GM12878 (cell line): ENCODE results near the gene SNRPN. TPM values are rescaled to one million over a fixed set of nuclear protein-coding genes. Genes with fewer than 3 reads are reported as not detected.

Source experiments
- ATAC-seq: fragments of 200-7000 bp; cut with Tn5 transposase; 3 replicates; pipeline ENCODE4 v1.9.1; 2020; ENCODE audit warnings: mild to moderate bottlenecking, moderate library complexity
- BruUV-seq: library from RNA; stranded (reverse); fragments of 400-500 nt; replicated peaks from 2 replicates; lab custom pipeline; 2021; lab: Mats Ljungman, UMichigan
- CTCF ChIA-PET: fragments of 300-600 bp; sonication (Branson Sonifier 250); formaldehyde crosslinking; extraction: SDS; loops from one replicate; lab custom pipeline; 2021; ENCODE audit warnings: inconsistent platforms; lab: Yijun Ruan, JAX
- POLR2A ChIA-PET: fragments of 350-600 bp; formaldehyde crosslinking; extraction: SDS; loops from one replicate; lab custom pipeline; 2021; ENCODE audit warnings: inconsistent platforms; lab: Charles Lee
- RAD21 ChIA-PET: fragments of 300-600 bp; sonication (Branson Sonifier 250); formaldehyde crosslinking; loops from one replicate; lab custom pipeline; 2023; ENCODE audit warnings: antibody characterized with exemption; ENCODE audit not compliant: unreplicated experiment; lab: Charles Lee
- SMC1A ChIA-PET: fragments of 300-600 bp; sonication (Branson Sonifier 250); formaldehyde crosslinking; loops from one replicate; lab custom pipeline; 2023; ENCODE audit not compliant: unreplicated experiment, uncharacterized antibody; lab: Charles Lee
- DNase-seq: peaks from one replicate; pipeline ENCODE4 v3.0.0-alpha.2; 2011; ENCODE audit warnings: low read depth, low spot score
- FAIRE-seq: peaks from 3 replicates; lab custom pipeline; 2011; peaks lifted over from hg19 to GRCh38; lab: Jason Lieb, UNC
- H2AFZ ChIP-seq: 2 replicates; pipeline ENCODE4 v1.6.0; 2011; ENCODE audit warnings: low read depth, low read length, control low read depth; ENCODE audit not compliant: control insufficient read depth
- H3K27ac ChIP-seq: 2 replicates; pipeline ENCODE4 v1.5.1; 2011; ENCODE audit warnings: control low read depth; ENCODE audit not compliant: control insufficient read depth, insufficient read depth
- H3K27me3 ChIP-seq, 2 experiments: replicated peaks in 1 of 2; 2 replicates each; pipeline versions ENCODE4 v1.6.0 to v1.6.1; 2011; ENCODE audit warnings: low read length in 1 of 2; ENCODE audit not compliant: control insufficient read depth in 2 of 2, insufficient read depth in 2 of 2
- H3K36me3 ChIP-seq, 2 experiments: 2 replicates each; pipeline ENCODE4 v1.5.1; 2011; ENCODE audit warnings: low read length in 1 of 2; ENCODE audit not compliant: control insufficient read depth in 2 of 2, insufficient read depth in 2 of 2
- H3K4me1 ChIP-seq: 2 replicates; pipeline ENCODE4 v1.6.1; 2011; ENCODE audit warnings: mild to moderate bottlenecking, low read length, moderate library complexity, mixed read lengths; ENCODE audit not compliant: control insufficient read depth, insufficient read depth
- H3K4me2 ChIP-seq: 2 replicates; pipeline ENCODE4 v1.6.0; 2011; ENCODE audit warnings: control low read depth; ENCODE audit not compliant: control insufficient read depth, insufficient read depth
- H3K4me3 ChIP-seq: fragments of 200-600 bp; sonication (generic); 2 replicates; pipeline ENCODE4 v1.5.1; 2016
- H3K79me2 ChIP-seq: 2 replicates; pipeline ENCODE4 v1.6.0; 2011; ENCODE audit warnings: low read length; ENCODE audit not compliant: control insufficient read depth, insufficient read depth
- H3K9ac ChIP-seq: 2 replicates; pipeline ENCODE4 v1.8.0; 2011; ENCODE audit warnings: low read length, control low read depth, mixed read lengths; ENCODE audit not compliant: control insufficient read depth, insufficient read depth
- H3K9me3 ChIP-seq: replicated peaks from 3 replicates; pipeline ENCODE4 v1.5.1; 2011; ENCODE audit warnings: mild to moderate bottlenecking, low read length; ENCODE audit not compliant: control insufficient read depth, insufficient read depth
- H4K20me1 ChIP-seq: 2 replicates; pipeline ENCODE4 v1.6.0; 2011; ENCODE audit not compliant: control insufficient read depth, insufficient read depth
- CBX3 ChIP-seq: fragments of 200-600 bp; sonication (generic); IDR thresholded peaks from 2 replicates; pipeline ENCODE4 v1.6.1; 2016; ENCODE audit warnings: low read depth, borderline replicate concordance
- EZH2 ChIP-seq: IDR thresholded peaks from 2 replicates; pipeline ENCODE4 v1.6.1; 2012; ENCODE audit warnings: low read depth, mild to moderate bottlenecking, control low read depth, inconsistent platforms, low read length, borderline replicate concordance; ENCODE audit not compliant: control insufficient read depth
- FOS ChIP-seq: IDR thresholded peaks from 3 replicates; pipeline ENCODE4 v1.6.1; 2011; ENCODE audit warnings: borderline replicate concordance; ENCODE audit not compliant: insufficient read length; ENCODE audit errors: extremely low read depth
- FOXK2 ChIP-seq: fragments of 450-650 bp; IDR thresholded peaks from 2 replicates; pipeline ENCODE4 v1.6.1; 2017; ENCODE audit warnings: mild to moderate bottlenecking, moderate library complexity
- HDAC6 ChIP-seq: fragments of 200-600 bp; sonication (generic); IDR thresholded peaks from one replicate; pipeline ENCODE4 v1.8.0; 2017; ENCODE audit warnings: antibody characterized with exemption; ENCODE audit not compliant: unreplicated experiment
- KDM1A ChIP-seq: fragments of 200-600 bp; sonication (generic); IDR thresholded peaks from 2 replicates; pipeline ENCODE4 v1.6.1; 2016; ENCODE audit warnings: borderline replicate concordance
- KLF5 ChIP-seq: fragments of 450-650 bp; IDR thresholded peaks from 2 replicates; pipeline ENCODE4 v1.6.1; 2014; ENCODE audit warnings: mild to moderate bottlenecking; ENCODE audit not compliant: partially characterized antibody
- NFYA ChIP-seq: IDR thresholded peaks from 2 replicates; pipeline ENCODE4 v1.6.1; 2011; ENCODE audit warnings: low read depth, mild to moderate bottlenecking, low read length, improper control_type of control experiment, borderline replicate concordance
- NR2C2 ChIP-seq: IDR thresholded peaks from 2 replicates; pipeline ENCODE4 v1.6.1; 2011; ENCODE audit warnings: borderline replicate concordance, low read depth; ENCODE audit not compliant: control insufficient read depth, insufficient read length
- RAD51 ChIP-seq: fragments of 450-650 bp; IDR thresholded peaks from 2 replicates; pipeline ENCODE4 v1.6.1; 2016; ENCODE audit warnings: moderate library complexity, mild to moderate bottlenecking, inconsistent platforms
- SMARCA5 ChIP-seq: fragments of 450-650 bp; IDR thresholded peaks from 2 replicates; pipeline ENCODE4 v1.6.1; 2017; ENCODE audit warnings: mild to moderate bottlenecking
- ZNF207 ChIP-seq: fragments of 450-650 bp; IDR thresholded peaks from 2 replicates; pipeline ENCODE4 v1.6.1; 2014; ENCODE audit warnings: antibody characterized with exemption, mild to moderate bottlenecking, borderline replicate concordance
- ZSCAN29 ChIP-seq: fragments of 450-650 bp; IDR thresholded peaks from 2 replicates; pipeline ENCODE4 v1.6.1; 2017; ENCODE audit warnings: mild to moderate bottlenecking, moderate library complexity
- WGBS: methylation state at CpG from one replicate; pipeline ENCODE4 v1.1.6; 2016; ENCODE audit warnings: low lambda C conversion rate; ENCODE audit not compliant: insufficient replicate concordance, insufficient coverage; ENCODE audit errors: missing lambda C conversion rate; 5-methylcytosine and 5-hydroxymethylcytosine counted together
- in situ Hi-C: fragments of 300-500 bp; cut with MboI; formaldehyde crosslinking; loops from 9 replicates; pipeline ENCODE4 v1.14.3; 2018; ENCODE audit warnings: mixed read lengths
- intact Hi-C: fragments of 100-400 bp; cut with micrococcal nuclease; formaldehyde crosslinking; loops from one replicate; pipeline ENCODE4 v1.14.2; 2022; ENCODE audit not compliant: unreplicated experiment
- polyA plus RNA-seq, 11 experiments: library from polyadenylated mRNA; depleted of rRNA in 4 of 11; unstranded in 6 of 11; stranded (reverse) in 5 of 11; fragments of >200 nt; fragmentation: Nextera tagmentation in 4 of 11; fragmentation: Illumina TruSeq in 1 of 11; extraction: Ambion mirVana in 4 of 11; extraction: Trizol in 1 of 11; gene quantifications; 1 replicate in 1 of 11; 2 replicates in 10 of 11; pipeline versions ENCODE4 v1.2.1 to v1.2.3, GENCODE V29; 2011 to 2016; ENCODE audit warnings: inconsistent platforms in 2 of 11, missing spikeins in 2 of 11, low read depth in 1 of 11
- total RNA-seq, 4 experiments: library from RNA; depleted of rRNA in 3 of 4; stranded (reverse); fragments of >200 nt in 3 of 4; fragmentation: Illumina TruSeq in 1 of 4; extraction: Trizol in 1 of 4; gene quantifications; 2 replicates each; pipeline versions ENCODE4 v1.2.1 to v1.2.3, GENCODE V29; 2013 to 2021
- TF ChIP-seq, protein P1 (sequence below): fragments of 450-650 bp; formaldehyde crosslinking; IDR thresholded peaks from 2 replicates; pipeline ENCODE4 v1.4.0; 2022; ENCODE audit warnings: mild to moderate bottlenecking, moderate library complexity
- TF ChIP-seq, protein P2 (sequence below): fragments of 450-650 bp; IDR thresholded peaks from 2 replicates; pipeline ENCODE4 v1.6.1; 2018; ENCODE audit warnings: borderline replicate concordance, mild to moderate bottlenecking; ENCODE audit not compliant: partially characterized antibody

SNRPN gene
- total and polyA plus RNA-seq, 10 of the 15 experiments (the other 5 are each of a cell fraction or from before 2014, with no cell fraction given), result 9.1 to 103 (median 45.5) TPM

DNA sequence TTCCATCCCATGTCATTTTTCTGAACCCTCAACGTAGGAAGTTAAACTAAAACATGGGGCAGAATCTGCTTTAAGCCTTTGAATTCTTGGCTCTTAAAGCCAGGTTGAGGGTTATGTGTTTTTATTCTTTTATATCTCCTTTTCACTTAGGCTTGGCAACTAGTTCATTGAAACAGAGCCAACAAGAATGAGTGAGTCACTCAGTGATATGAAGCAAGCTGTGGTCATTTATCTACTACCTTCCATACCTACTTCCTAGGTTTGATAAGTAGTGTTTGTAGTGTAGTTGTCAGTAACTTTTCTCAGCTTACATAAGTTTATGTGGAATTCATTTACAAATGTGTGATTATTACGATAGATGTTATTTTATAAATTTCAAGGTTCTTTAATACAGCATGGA, 67.4 kb downstream of the SNRPN start:
- Histone ChIP-seq H3K4me1 (no peaks in the 10 kb centered on the region), H3K4me3 (no peak overlapping the region), H4K20me1 (no peaks in the 10 kb centered on the region), H2AFZ (no peak overlapping the region), H3K9me3 (no peaks in the 10 kb centered on the region; the same call in 1 of the 3 replicates), H3K27me3 (no peaks in the 10 kb centered on the region), H3K79me2 (no peaks in the 10 kb centered on the region), H3K9ac (no peak overlapping the region), H3K4me2 (no peak overlapping the region), H3K36me3 (no peaks in the 10 kb centered on the region), H3K27ac (no peak overlapping the region)
- no peak for ATAC-seq
- TF ChIP-seq ZSCAN29, result no peak
- no peak for TF ChIP-seq NFYA
- TF ChIP-seq KLF5, result no peak
- no peak for TF ChIP-seq SMARCA5
- no peak for TF ChIP-seq KDM1A
- TF ChIP-seq, protein P1, sequence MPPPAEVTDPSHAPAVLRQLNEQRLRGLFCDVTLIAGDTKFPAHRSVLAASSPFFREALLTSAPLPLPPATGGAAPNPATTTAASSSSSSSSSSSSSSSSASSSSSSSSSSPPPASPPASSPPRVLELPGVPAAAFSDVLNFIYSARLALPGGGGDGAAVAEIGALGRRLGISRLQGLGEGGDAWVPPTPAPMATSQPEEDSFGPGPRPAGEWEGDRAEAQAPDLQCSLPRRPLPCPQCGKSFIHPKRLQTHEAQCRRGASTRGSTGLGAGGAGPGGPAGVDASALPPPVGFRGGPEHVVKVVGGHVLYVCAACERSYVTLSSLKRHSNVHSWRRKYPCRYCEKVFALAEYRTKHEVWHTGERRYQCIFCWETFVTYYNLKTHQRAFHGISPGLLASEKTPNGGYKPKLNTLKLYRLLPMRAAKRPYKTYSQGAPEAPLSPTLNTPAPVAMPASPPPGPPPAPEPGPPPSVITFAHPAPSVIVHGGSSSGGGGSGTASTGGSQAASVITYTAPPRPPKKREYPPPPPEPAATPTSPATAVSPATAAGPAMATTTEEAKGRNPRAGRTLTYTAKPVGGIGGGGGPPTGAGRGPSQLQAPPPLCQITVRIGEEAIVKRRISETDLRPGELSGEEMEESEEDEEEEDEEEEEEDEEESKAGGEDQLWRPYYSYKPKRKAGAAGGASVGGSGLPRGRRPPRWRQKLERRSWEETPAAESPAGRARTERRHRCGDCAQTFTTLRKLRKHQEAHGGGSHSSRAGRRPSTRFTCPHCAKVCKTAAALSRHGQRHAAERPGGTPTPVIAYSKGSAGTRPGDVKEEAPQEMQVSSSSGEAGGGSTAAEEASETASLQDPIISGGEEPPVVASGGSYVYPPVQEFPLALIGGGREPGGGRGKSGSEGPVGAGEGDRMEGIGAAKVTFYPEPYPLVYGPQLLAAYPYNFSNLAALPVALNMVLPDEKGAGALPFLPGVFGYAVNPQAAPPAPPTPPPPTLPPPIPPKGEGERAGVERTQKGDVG (CRISPR knock-in tag), result no peak
- TF ChIP-seq ZNF207, result no peak
- TF ChIP-seq EZH2, result no peak
- TF ChIP-seq RAD51, result no peak
- TF ChIP-seq HDAC6, result no peak
- TF ChIP-seq, protein P2, sequence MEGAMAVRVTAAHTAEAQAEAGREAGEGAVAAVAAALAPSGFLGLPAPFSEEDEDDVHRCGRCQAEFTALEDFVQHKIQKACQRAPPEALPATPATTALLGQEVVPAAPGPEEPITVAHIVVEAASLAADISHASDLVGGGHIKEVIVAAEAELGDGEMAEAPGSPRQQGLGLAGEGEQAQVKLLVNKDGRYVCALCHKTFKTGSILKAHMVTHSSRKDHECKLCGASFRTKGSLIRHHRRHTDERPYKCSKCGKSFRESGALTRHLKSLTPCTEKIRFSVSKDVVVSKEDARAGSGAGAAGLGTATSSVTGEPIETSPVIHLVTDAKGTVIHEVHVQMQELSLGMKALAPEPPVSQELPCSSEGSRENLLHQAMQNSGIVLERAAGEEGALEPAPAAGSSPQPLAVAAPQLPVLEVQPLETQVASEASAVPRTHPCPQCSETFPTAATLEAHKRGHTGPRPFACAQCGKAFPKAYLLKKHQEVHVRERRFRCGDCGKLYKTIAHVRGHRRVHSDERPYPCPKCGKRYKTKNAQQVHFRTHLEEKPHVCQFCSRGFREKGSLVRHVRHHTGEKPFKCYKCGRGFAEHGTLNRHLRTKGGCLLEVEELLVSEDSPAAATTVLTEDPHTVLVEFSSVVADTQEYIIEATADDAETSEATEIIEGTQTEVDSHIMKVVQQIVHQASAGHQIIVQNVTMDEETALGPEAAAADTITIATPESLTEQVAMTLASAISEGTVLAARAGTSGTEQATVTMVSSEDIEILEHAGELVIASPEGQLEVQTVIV, result no peak
- TF ChIP-seq FOXK2, result no peak
- no peak for TF ChIP-seq FOS
- no peak for TF ChIP-seq CBX3
- no peak for TF ChIP-seq NR2C2
- POLR2A ChIA-PET, result no interaction called here
- RAD21 ChIA-PET, result no interaction called here
- CTCF ChIA-PET, result no interaction called here
- no peak for DNase-seq
- no peak for FAIRE-seq
- in situ Hi-C loops, result no loop called here
- no TSS peak for BruUV-seq
- WGBS, result 35% methylated on average over 2 of the region's 2 CpGs
- intact Hi-C loops, result no loop called here
- SMC1A ChIA-PET, result no interaction called here
